Activated CD4-positive, alpha-beta memory T cell treated with anti-CD3 and anti-CD28 coated beads, Interleukin-2, amount 10 ng/mL, durations not matched to agents 7 days and 5 days (primary cell): Measurements from ENCODE around the gene SPI1. TPM values are rescaled to one million over a fixed set of nuclear protein-coding genes. Genes with fewer than 3 reads are reported as not detected.

Experiments
- CTCF ChIA-PET: fragments of 350-600 bp; sonication (Branson Sonifier 250); formaldehyde crosslinking; loops from one replicate; lab custom pipeline; 2021; ENCODE audit warnings: antibody characterized with exemption, inconsistent platforms; lab: Charles Lee
- POLR2A ChIA-PET: fragments of 350-600 bp; sonication (Branson Sonifier 250); formaldehyde crosslinking; loops from one replicate; lab custom pipeline; 2021; ENCODE audit warnings: antibody characterized with exemption; lab: Charles Lee
- DNase-seq: peaks from one replicate; pipeline ENCODE4 v3.0.0-alpha.2; 2020
- H3K27ac Mint-ChIP-seq: one replicate; pipeline ENCODE4 v1.8.0; 2021; ENCODE audit warnings: mild to moderate bottlenecking, mixed read lengths
- H3K27me3 Mint-ChIP-seq: one replicate; pipeline ENCODE4 v1.8.0; 2021; ENCODE audit warnings: mixed read lengths
- H3K36me3 Mint-ChIP-seq: one replicate; pipeline ENCODE4 v1.8.0; 2021; ENCODE audit warnings: low read depth, mixed read lengths
- H3K4me1 Mint-ChIP-seq: one replicate; pipeline ENCODE4 v1.8.0; 2021; ENCODE audit warnings: mixed read lengths
- H3K4me3 Mint-ChIP-seq: one replicate; pipeline ENCODE4 v1.8.0; 2021; ENCODE audit warnings: mild to moderate bottlenecking, mixed read lengths
- H3K9me3 Mint-ChIP-seq: one replicate; pipeline ENCODE4 v1.8.0; 2021; ENCODE audit warnings: mixed read lengths
- total RNA-seq, 2 experiments: library from RNA; stranded (reverse); gene quantifications; one replicate each; pipeline ENCODE4 v1.2.3, GENCODE V29; 2021

SPI1 gene
- total RNA-seq, 2 experiments from 2014 or later, result not detected

GRCh38 chr11:47399860-47400767 is 21.8 kb upstream of the SPI1 start:
- H3K9me3 Mint-ChIP-seq, result no peaks in the 10 kb centered on the region
- no peaks in the 10 kb centered on the region for H3K27me3 Mint-ChIP-seq
- peak overlapping the region; percentile 63 for H3K4me3 Mint-ChIP-seq
- H3K4me1 Mint-ChIP-seq, result peaks cover 22% of the 10 kb centered on the region
- CTCF ChIA-PET, result interaction anchor here (1.1 to 9.5 kb wide), 4 partner anchors 9 to 185 kb away, joined by 3 to 63 read pairs (median 5); partner anchors contain the start of genes DDB2 and SLC39A13
- DNase-seq, result peak; percentile 44
- H3K36me3 Mint-ChIP-seq, result no peaks in the 10 kb centered on the region
- no peak overlapping the region for H3K27ac Mint-ChIP-seq
- POLR2A ChIA-PET, result interaction anchor here (0.8 to 2.1 kb wide), 7 partner anchors 8 to 185 kb away, joined by 3 to 6 read pairs (median 4); partner anchors contain the start of genes DDB2, MADD and SLC39A13

GRCh38 chr11:47398551-47398950 is 20.2 kb upstream of the SPI1 start:
- no peak for DNase-seq

GRCh38 chr11:47398011-47398410 is 19.7 kb upstream of the SPI1 start:
- no peak for DNase-seq
- ChIA-PET CTCF (interaction anchor here (1.2 to 9.5 kb wide), 4 partner anchors 12 to 24 kb away, joined by 3 to 63 read pairs (median 4); partner anchors contain the start of gene SLC39A13), POLR2A (interaction anchor here (1.7 kb wide), 1 partner anchor 13 kb away, joined by 3 read pairs; no protein-coding TSS in a partner anchor)
- Mint-ChIP-seq H3K4me1 (peaks cover 41% of the 10 kb centered on the region), H3K4me3 (no peak overlapping the region), H3K9me3 (no peaks in the 10 kb centered on the region), H3K27ac (no peak overlapping the region), H3K36me3 (no peaks in the 10 kb centered on the region), H3K27me3 (no peaks in the 10 kb centered on the region)

More at GRCh38 chr11:47398551-47398950, 20.2 kb upstream of the SPI1 start:
- Mint-ChIP-seq H3K9me3 (no peaks in the 10 kb centered on the region), H3K27me3 (no peaks in the 10 kb centered on the region), H3K4me1 (peaks cover 38% of the 10 kb centered on the region), H3K27ac (no peak overlapping the region), H3K36me3 (no peaks in the 10 kb centered on the region), H3K4me3 (no peak overlapping the region)
- CTCF ChIA-PET, result interaction anchor here (0.5 to 9.5 kb wide), 6 partner anchors 11 to 36 kb away, joined by 3 to 63 read pairs (median 3); partner anchors contain the start of gene SLC39A13
- POLR2A ChIA-PET, result interaction anchor here (1.0 to 1.7 kb wide), 2 partner anchors 9 to 12 kb away, joined by 3 read pairs; no protein-coding TSS in a partner anchor

- Mint-ChIP-seq H3K27ac (peak overlapping the region; percentile 87), H3K27me3 (no peaks in the 10 kb centered on the region), H3K9me3 (no peaks in the 10 kb centered on the region), H3K4me3 (no peak overlapping the region), H3K36me3 (no peaks in the 10 kb centered on the region), H3K4me1 (peaks cover 43% of the 10 kb centered on the region)
- CTCF ChIA-PET, result no interaction called here
- DNase-seq, result no peak
- POLR2A ChIA-PET, result interaction anchor here (3.3 kb wide), 1 partner anchor 23 kb away, joined by 13 read pairs; no protein-coding TSS in a partner anchor
Measured at GRCh38 chr11:47396049-47396320, 17.6 kb upstream of the SPI1 start.

- DNase-seq, result no peak
- H3K9me3 Mint-ChIP-seq, result no peaks in the 10 kb centered on the region
- H3K4me1 Mint-ChIP-seq, result peaks cover 42% of the 10 kb centered on the region
- H3K27me3 Mint-ChIP-seq, result no peaks in the 10 kb centered on the region
- H3K4me3 Mint-ChIP-seq, result no peak overlapping the region
- POLR2A ChIA-PET, result interaction anchor here (1.6 to 3.9 kb wide), 6 partner anchors 8 to 181 kb away, joined by 5 to 23 read pairs (median 12); partner anchors contain the start of genes DDB2, PSMC3 and SLC39A13
- CTCF ChIA-PET, result interaction anchor here (4.4 kb wide), 1 partner anchor 21 kb away, joined by 24 read pairs; no protein-coding TSS in a partner anchor
- peak overlapping the region; percentile 87 for H3K27ac Mint-ChIP-seq
- no peaks in the 10 kb centered on the region for H3K36me3 Mint-ChIP-seq
Measured at GRCh38 chr11:47395223-47396048, 17.1 kb upstream of the SPI1 start.

- Mint-ChIP-seq H3K9me3 (no peaks in the 10 kb centered on the region), H3K36me3 (no peaks in the 10 kb centered on the region), H3K27ac (peak overlapping the region; percentile 87), H3K4me1 (peaks cover 45% of the 10 kb centered on the region), H3K4me3 (peak overlapping the region; percentile 37), H3K27me3 (no peaks in the 10 kb centered on the region)
- DNase-seq, result peak; percentile 72
- ChIA-PET CTCF (interaction anchor here (0.8 to 4.4 kb wide), 3 partner anchors 13 to 20 kb away, joined by 3 to 24 read pairs (median 11); no protein-coding TSS in a partner anchor), POLR2A (interaction anchor here (1.6 to 3.9 kb wide), 6 partner anchors 9 to 180 kb away, joined by 5 to 23 read pairs (median 12); partner anchors contain the start of genes DDB2, PSMC3 and SLC39A13)
Measured at GRCh38 chr11:47394322-47395222, 16.2 kb upstream of the SPI1 start.

- ChIA-PET CTCF (interaction anchor here (0.8 to 4.4 kb wide), 3 partner anchors 18 to 22 kb away, joined by 4 to 24 read pairs (median 11); no protein-coding TSS in a partner anchor), POLR2A (interaction anchor here (0.8 to 3.9 kb wide), 8 partner anchors 10 to 377 kb away, joined by 3 to 23 read pairs (median 12); partner anchors contain the start of genes DDB2, PSMC3 and SLC39A13)
- no peak for DNase-seq
- Mint-ChIP-seq H3K9me3 (no peaks in the 10 kb centered on the region), H3K27ac (peak overlapping the region; percentile 87), H3K27me3 (no peaks in the 10 kb centered on the region), H3K4me3 (no peak overlapping the region), H3K4me1 (peaks cover 49% of the 10 kb centered on the region), H3K36me3 (no peaks in the 10 kb centered on the region)
Measured at GRCh38 chr11:47394050-47394321, 15.6 kb upstream of the SPI1 start.

- DNase-seq, result no peak
- Mint-ChIP-seq H3K9me3 (no peaks in the 10 kb centered on the region), H3K36me3 (no peaks in the 10 kb centered on the region), H3K4me1 (peaks cover 47% of the 10 kb centered on the region), H3K4me3 (no peak overlapping the region), H3K27me3 (no peaks in the 10 kb centered on the region), H3K27ac (peak overlapping the region; percentile 87)
- ChIA-PET POLR2A (interaction anchor here (0.8 to 3.9 kb wide), 8 partner anchors 10 to 377 kb away, joined by 3 to 23 read pairs (median 12); partner anchors contain the start of genes DDB2, PSMC3 and SLC39A13), CTCF (interaction anchor here (0.6 to 4.4 kb wide), 5 partner anchors 19 to 179 kb away, joined by 3 to 24 read pairs (median 4); partner anchors contain the start of gene PSMC3)
Measured at GRCh38 chr11:47393163-47394049, 15.1 kb upstream of the SPI1 start.

- POLR2A ChIA-PET, result interaction anchor here (1.0 to 3.9 kb wide), 7 partner anchors 8 to 178 kb away, joined by 3 to 23 read pairs (median 12); partner anchors contain the start of genes DDB2, PSMC3 and SLC39A13
- Mint-ChIP-seq H3K4me1 (peaks cover 47% of the 10 kb centered on the region), H3K27me3 (no peaks in the 10 kb centered on the region), H3K27ac (no peak overlapping the region), H3K36me3 (no peaks in the 10 kb centered on the region), H3K9me3 (no peaks in the 10 kb centered on the region), H3K4me3 (no peak overlapping the region)
- CTCF ChIA-PET, result interaction anchor here (1.2 to 4.4 kb wide), 5 partner anchors 14 to 34 kb away, joined by 3 to 24 read pairs (median 11); partner anchors contain the start of genes PSMC3 and SPI1
- DNase-seq, result no peak
Measured at GRCh38 chr11:47392546-47393162, 14.3 kb upstream of the SPI1 start.

GRCh38 chr11:47391711-47392432 is 13.5 kb upstream of the SPI1 start:
- Mint-ChIP-seq H3K4me1 (peaks cover 47% of the 10 kb centered on the region), H3K4me3 (no peak overlapping the region), H3K27me3 (no peaks in the 10 kb centered on the region), H3K36me3 (no peaks in the 10 kb centered on the region), H3K27ac (no peak overlapping the region), H3K9me3 (no peaks in the 10 kb centered on the region)
- no peak for DNase-seq
- ChIA-PET POLR2A (interaction anchor here (1.1 to 3.9 kb wide), 4 partner anchors 9 to 34 kb away, joined by 3 to 20 read pairs (median 7); partner anchors contain the start of genes PSMC3 and SLC39A13), CTCF (interaction anchor here (1.2 to 4.4 kb wide), 4 partner anchors 13 to 35 kb away, joined by 3 to 24 read pairs (median 8); partner anchors contain the start of genes PSMC3 and SPI1)
